Measurements from ENCODE around the gene NUMA1. TPM values are rescaled to one million over a fixed set of nuclear protein-coding genes. Genes with fewer than 3 reads are reported as not detected.

The NUMA1 gene
- total and polyA plus RNA-seq, 2 of the 8 experiments (the other 6 are each of a cell fraction or from before 2014, with no cell fraction given) = 101 to 107 TPM

GRCh38 chr11:72001285-72001684 lies 79.1 kb downstream of the NUMA1 start:
- Histone ChIP-seq H2AK5ac (ENCODE audit: low read depth, low read length) (no peak overlapping the region), H3K27me3 (replicated peaks in 1 of 4; ENCODE audit: control insufficient read depth in 3 of 4, extremely low read depth in 1 of 4, insufficient read depth in 3 of 4, low read length in 3 of 4) (no peaks in the 10 kb centered on the region), H2AFZ (ENCODE audit: low read length) (no peak overlapping the region), H3K79me1 (ENCODE audit: low read depth, low read length) (no peaks in the 10 kb centered on the region), H3K9ac (replicated peaks in 1 of 4; ENCODE audit: extremely low read depth in 1 of 4, low read depth in 3 of 4, low read length in 3 of 4) (no peak overlapping the region), H4K5ac (ENCODE audit: insufficient read length, low read depth, low read length) (no peak overlapping the region), H2BK120ac (replicated peaks; ENCODE audit: low read depth, low read length) (no peak overlapping the region), H3K27ac (ENCODE audit: low read depth, low read length) (no peak overlapping the region), H3K56ac (replicated peaks; ENCODE audit: insufficient read length, low read depth, low read length) (no peak overlapping the region), H3K4ac (replicated peaks; ENCODE audit: insufficient read length, low read depth, low read length) (no peak overlapping the region), H3K36me3 (ENCODE audit: control insufficient read depth in 2 of 4, insufficient read depth in 4 of 4, low read length in 3 of 4) (peaks cover 25 to 48% (median 35%) of the 10 kb centered on the region in 4 experiments), H3K4me3 (ENCODE audit: extremely low read depth in 1 of 4, insufficient read depth in 2 of 4, low read depth in 3 of 4, low read length in 4 of 4) (no peak overlapping the region), H4K8ac (ENCODE audit: extremely low read depth, insufficient read depth, low read length) (0 out of 2 replicates have a peak overlapping the region, but pooled peaks have one; percentile 23), H3K18ac (ENCODE audit: extremely low read depth, low read length) (no peak overlapping the region), H3K79me2 (ENCODE audit: control insufficient read depth in 1 of 2, insufficient read depth in 2 of 2, low read length in 2 of 2) (no peaks in the 10 kb centered on the region), H3K23me2 (ENCODE audit: low read depth, low read length) (no peaks in the 10 kb centered on the region), H2BK15ac (ENCODE audit: low read length) (no peak overlapping the region), H3K14ac (ENCODE audit: insufficient read length) (no peak overlapping the region), H2BK12ac (ENCODE audit: low read depth, low read length) (no peak overlapping the region), H3K23ac (ENCODE audit: insufficient read length) (no peak overlapping the region), H4K91ac (replicated peaks; ENCODE audit: insufficient read length, low read length) (no peak overlapping the region), H3K4me2 (ENCODE audit: insufficient read depth in 1 of 2, low read depth in 2 of 2, low read length in 2 of 2) (no peak overlapping the region), H2BK5ac (ENCODE audit: low read depth, low read length) (peak overlapping the region; percentile 24; the same call in 1 of the 2 replicates), H3K4me1 (replicated peaks in 1 of 4; ENCODE audit: control insufficient read depth in 3 of 4, insufficient read depth in 4 of 4, low read length in 3 of 4) (no peaks in the 10 kb centered on the region), H4K20me1 (replicated peaks in 1 of 2; ENCODE audit: control insufficient read depth in 1 of 2, insufficient read depth in 2 of 2, low read length in 2 of 2) (peaks cover 22 to 25% of the 10 kb centered on the region in 2 experiments), H3K9me3 (ENCODE audit: insufficient read depth in 2 of 2, low read depth in 1 of 2, low read length in 1 of 2) (no peaks in the 10 kb centered on the region), H2BK20ac (ENCODE audit: low read length) (no peak overlapping the region)
- CTCF ChIA-PET (ENCODE audit: partially characterized antibody) = interaction anchor here (0.7 to 3.6 kb wide), 4 partner anchors 11 to 113 kb away, joined by 3 to 18 read pairs (median 4); no protein-coding TSS in a partner anchor
- FAIRE-seq (no peak), DNase-seq (ENCODE audit: low read depth in 1 of 2, low spot score in 2 of 2) (no peak)
- POLR2A ChIA-PET (ENCODE audit: partially characterized antibody) = interaction anchor here (1.2 kb wide), 1 partner anchor 13 kb away, joined by 3 read pairs; no protein-coding TSS in a partner anchor
- WGBS, 2 experiments (ENCODE audit: extremely low coverage in 1 of 2, insufficient coverage in 1 of 2, insufficient read length in 1 of 2, insufficient replicate concordance in 2 of 2, low coverage in 1 of 2, low lambda C conversion rate in 2 of 2, missing lambda C conversion rate in 1 of 2) = 92% methylated on average over 11 of the region's 11 CpGs; no CpG with 5 or more reads in 1 of the 2 experiments
- TF ChIP-seq ATF3 (IDR thresholded peaks at IDR 0.05; ENCODE audit: insufficient read depth, low read depth, low read length) (no peak), CHD2 (IDR thresholded peaks at IDR 0.05; ENCODE audit: low read length) (no peak), SAP30 (IDR thresholded peaks at IDR 0.05; ENCODE audit: insufficient read depth, insufficient replicate concordance, low read length) (no peak), BRCA1 (IDR thresholded peaks at IDR 0.05; ENCODE audit: low read depth, low read length) (no peak), POLR2AphosphoS5 (IDR thresholded peaks at IDR 0.05; ENCODE audit: low read depth, low read length) (peak; percentile 66; the same call in 1 of the 2 replicates), CREB1 (IDR thresholded peaks at IDR 0.05) (no peak), SRF (IDR thresholded peaks at IDR 0.05; ENCODE audit: low read depth, low read length) (no peak)
